Measurements from ENCODE around the gene AMIGO2.

AMIGO2 gene

GRCh38 chr12:47079981-47080724 lies 394 bp upstream of the AMIGO2 start:
- peak; percentile 16 to 61 (median 48) for DNase-seq
- POLR2A ChIA-PET: interaction anchor here (0.9 to 1.0 kb wide), 2 partner anchors 127 to 1081 kb away, joined by 3 to 4 read pairs; no protein-coding TSS in a partner anchor
- H3K27me3 ChIP-seq (replicated peaks in 2 of 5; ENCODE audit: control insufficient read depth in 4 of 5, insufficient read depth in 5 of 5, low read length in 4 of 5): peaks cover 0 to 9% (median 2%) of the 10 kb centered on the region in 5 experiments
- H3K4me3 ChIP-seq (ENCODE audit: control insufficient read depth in 1 of 7, extremely low read depth in 1 of 7, insufficient read depth in 4 of 7, low read depth in 2 of 7, low read length in 6 of 7): peak overlapping the region; percentile 37 to 88 (median 76)
- H3K36me3 ChIP-seq (ENCODE audit: control insufficient read depth in 4 of 4, insufficient read depth in 4 of 4, low read length in 3 of 4): no peaks in the 10 kb centered on the region
- 0% methylated on average over 37 of the region's 49 CpGs for WGBS (ENCODE audit: insufficient coverage)
- CTCF ChIA-PET: interaction anchor here (0.9 to 3.8 kb wide), 7 partner anchors 11 to 318 kb away, joined by 3 to 23 read pairs (median 6); no protein-coding TSS in a partner anchor
- H3K27ac ChIP-seq (ENCODE audit: insufficient read depth in 1 of 2, low read depth in 1 of 2, low read length in 2 of 2, poor library complexity in 1 of 2, severe bottlenecking in 2 of 2): no peak overlapping the region
- H3K9me3 ChIP-seq (ENCODE audit: control extremely low read depth in 1 of 5, control insufficient read depth in 4 of 5, insufficient read depth in 2 of 5, low read depth in 1 of 5, low read length in 4 of 5): no peaks in the 10 kb centered on the region
- H3K4me1 ChIP-seq (ENCODE audit: control extremely low read depth in 1 of 4, control insufficient read depth in 4 of 4, insufficient read depth in 4 of 4, low read length in 3 of 4): peaks cover 15 to 43% (median 29%) of the 10 kb centered on the region in 4 experiments

- ChIA-PET POLR2A (no interaction called here), CTCF (interaction anchor here (1.5 to 3.8 kb wide), 5 partner anchors 9 to 319 kb away, joined by 3 to 23 read pairs (median 7); no protein-coding TSS in a partner anchor)
- Histone ChIP-seq H3K36me3 (ENCODE audit: control insufficient read depth in 4 of 4, insufficient read depth in 4 of 4, low read length in 3 of 4) (no peaks in the 10 kb centered on the region), H3K27me3 (replicated peaks in 2 of 5; ENCODE audit: control insufficient read depth in 4 of 5, insufficient read depth in 5 of 5, low read length in 4 of 5) (peaks cover 0 to 9% (median 2%) of the 10 kb centered on the region in 5 experiments), H3K27ac (ENCODE audit: insufficient read depth in 1 of 2, low read depth in 1 of 2, low read length in 2 of 2, poor library complexity in 1 of 2, severe bottlenecking in 2 of 2) (no peak overlapping the region), H3K9me3 (ENCODE audit: control extremely low read depth in 1 of 5, control insufficient read depth in 4 of 5, insufficient read depth in 2 of 5, low read depth in 1 of 5, low read length in 4 of 5) (no peaks in the 10 kb centered on the region), H3K4me1 (ENCODE audit: control extremely low read depth in 1 of 4, control insufficient read depth in 4 of 4, insufficient read depth in 4 of 4, low read length in 3 of 4) (peaks cover 13 to 32% (median 26%) of the 10 kb centered on the region in 4 experiments), H3K4me3 (ENCODE audit: control insufficient read depth in 1 of 7, extremely low read depth in 1 of 7, insufficient read depth in 4 of 7, low read depth in 2 of 7, low read length in 6 of 7) (peak overlapping the region; percentile 37 to 88 (median 76))
- 9% methylated on average over 7 of the region's 17 CpGs for WGBS (ENCODE audit: insufficient coverage)
- peak in 2 of 3 donors; percentile 37 to 60 for DNase-seq
Measured at GRCh38 chr12:47078733-47079467, 859 bp downstream of the AMIGO2 start.

DNA sequence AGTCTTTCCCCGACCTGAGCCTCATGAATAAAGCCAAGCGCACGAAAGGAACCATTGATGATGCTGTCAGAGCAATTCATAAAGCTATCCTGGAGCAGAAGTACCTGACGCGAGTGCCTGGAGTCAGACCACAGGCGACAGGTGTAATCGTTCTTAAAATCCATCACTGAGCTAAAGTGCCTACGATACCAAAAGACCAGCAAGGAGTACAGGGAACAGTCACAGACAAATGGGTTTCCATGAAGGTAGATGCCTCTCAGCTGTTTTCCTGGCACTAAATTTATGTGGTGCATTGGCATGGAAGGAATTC lies 1.7 kb downstream of the AMIGO2 start:
- WGBS (ENCODE audit: insufficient coverage): 98% methylated on average over 8 of the region's 8 CpGs
- peaks cover 0 to 9% (median 2%) of the 10 kb centered on the region in 5 experiments for H3K27me3 ChIP-seq (replicated peaks in 2 of 5; ENCODE audit: control insufficient read depth in 4 of 5, insufficient read depth in 5 of 5, low read length in 4 of 5)
- H3K9me3 ChIP-seq (ENCODE audit: control extremely low read depth in 1 of 5, control insufficient read depth in 4 of 5, insufficient read depth in 2 of 5, low read depth in 1 of 5, low read length in 4 of 5): no peaks in the 10 kb centered on the region
- H3K4me3 ChIP-seq (ENCODE audit: control insufficient read depth in 1 of 7, extremely low read depth in 1 of 7, insufficient read depth in 4 of 7, low read depth in 2 of 7, low read length in 6 of 7): peak overlapping the region in 1 of 7 experiments; percentile 10
- peaks cover 13 to 30% (median 24%) of the 10 kb centered on the region in 4 experiments for H3K4me1 ChIP-seq (ENCODE audit: control extremely low read depth in 1 of 4, control insufficient read depth in 4 of 4, insufficient read depth in 4 of 4, low read length in 3 of 4)
- ChIA-PET POLR2A (no interaction called here), CTCF (interaction anchor here (1.5 to 3.8 kb wide), 2 partner anchors 9 to 207 kb away, joined by 3 to 23 read pairs; no protein-coding TSS in a partner anchor)
- H3K36me3 ChIP-seq (ENCODE audit: control insufficient read depth in 4 of 4, insufficient read depth in 4 of 4, low read length in 3 of 4): no peaks in the 10 kb centered on the region
- H3K27ac ChIP-seq (ENCODE audit: insufficient read depth in 1 of 2, low read depth in 1 of 2, low read length in 2 of 2, poor library complexity in 1 of 2, severe bottlenecking in 2 of 2): no peak overlapping the region
- no peak for DNase-seq

- ChIA-PET CTCF (interaction anchor here (1.5 to 3.8 kb wide), 2 partner anchors 8 to 207 kb away, joined by 3 to 23 read pairs; no protein-coding TSS in a partner anchor), POLR2A (no interaction called here)
- Histone ChIP-seq H3K4me3 (ENCODE audit: control insufficient read depth in 1 of 7, extremely low read depth in 1 of 7, insufficient read depth in 4 of 7, low read depth in 2 of 7, low read length in 6 of 7) (no peak overlapping the region), H3K4me1 (ENCODE audit: control extremely low read depth in 1 of 4, control insufficient read depth in 4 of 4, insufficient read depth in 4 of 4, low read length in 3 of 4) (peaks cover 13 to 30% (median 24%) of the 10 kb centered on the region in 4 experiments), H3K9me3 (ENCODE audit: control extremely low read depth in 1 of 5, control insufficient read depth in 4 of 5, insufficient read depth in 2 of 5, low read depth in 1 of 5, low read length in 4 of 5) (no peaks in the 10 kb centered on the region), H3K27me3 (replicated peaks in 2 of 5; ENCODE audit: control insufficient read depth in 4 of 5, insufficient read depth in 5 of 5, low read length in 4 of 5) (peaks cover 0 to 9% (median 2%) of the 10 kb centered on the region in 5 experiments), H3K27ac (ENCODE audit: insufficient read depth in 1 of 2, low read depth in 1 of 2, low read length in 2 of 2, poor library complexity in 1 of 2, severe bottlenecking in 2 of 2) (no peak overlapping the region), H3K36me3 (ENCODE audit: control insufficient read depth in 4 of 4, insufficient read depth in 4 of 4, low read length in 3 of 4) (no peaks in the 10 kb centered on the region)
- WGBS (ENCODE audit: insufficient coverage): 95% methylated on average over 17 of the region's 17 CpGs
- no peak for DNase-seq
Measured at GRCh38 chr12:47077206-47078085, 2.3 kb downstream of the AMIGO2 start.

- Histone ChIP-seq H3K27me3 (replicated peaks in 2 of 5; ENCODE audit: control insufficient read depth in 4 of 5, insufficient read depth in 5 of 5, low read length in 4 of 5) (peaks cover 0 to 9% (median 2%) of the 10 kb centered on the region in 5 experiments), H3K4me3 (ENCODE audit: control insufficient read depth in 1 of 7, extremely low read depth in 1 of 7, insufficient read depth in 4 of 7, low read depth in 2 of 7, low read length in 6 of 7) (no peak overlapping the region), H3K9me3 (ENCODE audit: control extremely low read depth in 1 of 5, control insufficient read depth in 4 of 5, insufficient read depth in 2 of 5, low read depth in 1 of 5, low read length in 4 of 5) (no peaks in the 10 kb centered on the region), H3K36me3 (ENCODE audit: control insufficient read depth in 4 of 4, insufficient read depth in 4 of 4, low read length in 3 of 4) (no peaks in the 10 kb centered on the region), H3K4me1 (ENCODE audit: control extremely low read depth in 1 of 4, control insufficient read depth in 4 of 4, insufficient read depth in 4 of 4, low read length in 3 of 4) (peaks cover 4 to 19% (median 14%) of the 10 kb centered on the region in 4 experiments), H3K27ac (ENCODE audit: insufficient read depth in 1 of 2, low read depth in 1 of 2, low read length in 2 of 2, poor library complexity in 1 of 2, severe bottlenecking in 2 of 2) (no peak overlapping the region)
- whole genome bisulfite sequencing (ENCODE audit: insufficient coverage): 96% methylated on average over 5 of the region's 7 CpGs
- no peak for DNase-seq
- POLR2A ChIA-PET: no interaction called here
- CTCF ChIA-PET: no interaction called here
Measured at GRCh38 chr12:47075192-47076084, 4.3 kb downstream of the AMIGO2 start.

DNA sequence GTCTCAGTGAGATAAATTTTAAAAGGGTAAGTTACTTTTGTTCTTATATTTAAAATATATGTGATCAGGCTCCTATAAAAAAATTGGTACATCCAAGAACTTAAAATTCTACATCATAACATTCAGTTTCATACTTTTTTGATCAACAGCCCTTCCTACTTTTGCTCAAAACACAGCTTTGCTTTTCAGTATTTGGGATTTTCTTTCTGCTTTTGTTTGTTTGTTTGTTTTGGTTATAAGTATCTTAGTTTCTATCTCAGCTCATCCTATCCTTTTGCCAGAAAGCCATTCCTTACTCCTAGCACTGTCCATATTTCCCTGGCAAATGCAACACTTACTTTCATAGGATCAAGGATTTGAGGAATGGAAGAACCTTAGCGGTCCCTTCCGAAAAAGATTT lies 5.0 kb downstream of the AMIGO2 start:
- Histone ChIP-seq H3K4me3 (ENCODE audit: control insufficient read depth in 1 of 7, extremely low read depth in 1 of 7, insufficient read depth in 4 of 7, low read depth in 2 of 7, low read length in 6 of 7) (no peak overlapping the region), H3K9me3 (ENCODE audit: control extremely low read depth in 1 of 5, control insufficient read depth in 4 of 5, insufficient read depth in 2 of 5, low read depth in 1 of 5, low read length in 4 of 5) (no peaks in the 10 kb centered on the region), H3K27me3 (replicated peaks in 2 of 5; ENCODE audit: control insufficient read depth in 4 of 5, insufficient read depth in 5 of 5, low read length in 4 of 5) (peaks cover 0 to 9% (median 2%) of the 10 kb centered on the region in 5 experiments), H3K36me3 (ENCODE audit: control insufficient read depth in 4 of 4, insufficient read depth in 4 of 4, low read length in 3 of 4) (no peaks in the 10 kb centered on the region), H3K27ac (ENCODE audit: insufficient read depth in 1 of 2, low read depth in 1 of 2, low read length in 2 of 2, poor library complexity in 1 of 2, severe bottlenecking in 2 of 2) (no peak overlapping the region), H3K4me1 (ENCODE audit: control extremely low read depth in 1 of 4, control insufficient read depth in 4 of 4, insufficient read depth in 4 of 4, low read length in 3 of 4) (peaks cover 3 to 13% (median 8%) of the 10 kb centered on the region in 4 experiments)
- CTCF ChIA-PET: no interaction called here
- 100% methylated on average over 1 of the region's 2 CpGs for WGBS (ENCODE audit: insufficient coverage)
- POLR2A ChIA-PET: no interaction called here
- no peak for DNase-seq

Measured in common myeloid progenitor, CD34-positive (primary cell).